NCI-H345 (cell line): Measurements from ENCODE around the gene HLA-B.

Experiments
- DNase-seq: peaks from one replicate; lab custom pipeline; 2025; lab: John Stamatoyannopoulos, UW

Gene HLA-B

GRCh38 chr6:31352683-31353383 lies 4.1 kb downstream of the HLA-B start:
- DNase-seq = no peak

- DNase-seq = no peak
Measured at GRCh38 chr6:31352310-31352682, 4.7 kb downstream of the HLA-B start.

GRCh38 chr6:31351401-31352309 lies 5.3 kb downstream of the HLA-B start:
- DNase-seq = no peak

- no peak for DNase-seq
Measured at GRCh38 chr6:31351033-31351380, 6.0 kb downstream of the HLA-B start.

GRCh38 chr6:31350196-31351032 lies 6.6 kb downstream of the HLA-B start:
- no peak for DNase-seq

- no peak for DNase-seq
Measured at GRCh38 chr6:31349301-31349700, 7.7 kb downstream of the HLA-B start.

GRCh38 chr6:31345026-31345730 lies 11.8 kb downstream of the HLA-B start:
- DNase-seq = no peak

GRCh38 chr6:31340228-31340627 lies 16.8 kb downstream of the HLA-B start:
- no peak for DNase-seq

- no peak for DNase-seq
Measured at GRCh38 chr6:31339210-31339609, 17.8 kb downstream of the HLA-B start.

- DNase-seq = no peak
Measured at GRCh38 chr6:31336896-31337496, 20.0 kb downstream of the HLA-B start.

- DNase-seq = no peak
Measured at GRCh38 chr6:31332637-31333602, 24.1 kb downstream of the HLA-B start.

GRCh38 chr6:31328355-31328960 lies 28.5 kb downstream of the HLA-B start:
- DNase-seq = no peak

- DNase-seq = no peak
Measured at GRCh38 chr6:31321820-31322219, 35.2 kb downstream of the HLA-B start.

- no peak for DNase-seq
Measured at GRCh38 chr6:31321005-31321707, 35.8 kb downstream of the HLA-B start.

- DNase-seq = no peak
Measured at GRCh38 chr6:31317036-31317435, 39.9 kb downstream of the HLA-B start.

GRCh38 chr6:31309641-31310040 lies 47.3 kb downstream of the HLA-B start:
- DNase-seq = no peak

GRCh38 chr6:31308845-31309175 lies 48.2 kb downstream of the HLA-B start:
- no peak for DNase-seq

GRCh38 chr6:31308050-31308844 lies 48.7 kb downstream of the HLA-B start:
- DNase-seq = no peak

- no peak for DNase-seq
Measured at GRCh38 chr6:31307669-31308049, 49.3 kb downstream of the HLA-B start.
